ENCODE measurements around the gene CXCL6. TPM values are rescaled to one million over a fixed set of nuclear protein-coding genes. Genes with fewer than 3 reads are reported as not detected.

Gene CXCL6
- total RNA-seq, 3 donors from 2014 or later: 2.2 to 2.9 TPM; not detected in 1

GRCh38 chr4:73847526-73848182 is 11.2 kb downstream of the CXCL6 start:
- TF ChIP-seq POLR2AphosphoS5 (IDR thresholded peaks at IDR 0.05) (no peak), CTCF (IDR thresholded peaks at IDR 0.05) (no peak), POLR2A (IDR thresholded peaks at IDR 0.05) (no peak)
- Histone ChIP-seq H3K27me3 (no peaks in the 10 kb centered on the region), H3K36me3 (no peaks in the 10 kb centered on the region), H3K27ac (no peak overlapping the region), H3K9me3 (no peaks in the 10 kb centered on the region), H3K4me1 (no peaks in the 10 kb centered on the region), H3K4me3 (no peak overlapping the region)
- no peak for DNase-seq (ENCODE audit: low spot score in 2 of 2)
- intact Hi-C loops (cut with DNase I; ENCODE audit: low total_unique reads): no loop called here

- intact Hi-C loops (cut with DNase I; ENCODE audit: low total_unique reads): no loop called here
- no peak for DNase-seq (ENCODE audit: low spot score in 2 of 2)
- H3K9me3 ChIP-seq: no peaks in the 10 kb centered on the region
- no peaks in the 10 kb centered on the region for H3K36me3 ChIP-seq
- H3K27ac ChIP-seq: no peak overlapping the region
- TF ChIP-seq POLR2AphosphoS5 (IDR thresholded peaks at IDR 0.05) (no peak), CTCF (IDR thresholded peaks at IDR 0.05) (no peak), POLR2A (IDR thresholded peaks at IDR 0.05) (no peak)
- H3K4me3 ChIP-seq: no peak overlapping the region
- H3K27me3 ChIP-seq: no peaks in the 10 kb centered on the region
- no peaks in the 10 kb centered on the region for H3K4me1 ChIP-seq
These were observed 11.8 kb downstream of the CXCL6 start for GRCh38 chr4:73848183-73848777.

- H3K9me3 ChIP-seq: no peaks in the 10 kb centered on the region
- H3K4me3 ChIP-seq: no peak overlapping the region
- H3K36me3 ChIP-seq: no peaks in the 10 kb centered on the region
- H3K27ac ChIP-seq: no peak overlapping the region
- DNase-seq (ENCODE audit: low spot score in 2 of 2): no peak
- no peaks in the 10 kb centered on the region for H3K27me3 ChIP-seq
- no peaks in the 10 kb centered on the region for H3K4me1 ChIP-seq
- intact Hi-C loops (cut with DNase I; ENCODE audit: low total_unique reads): no loop called here
- no peak for TF ChIP-seq POLR2AphosphoS5 (IDR thresholded peaks at IDR 0.05)
- no peak for TF ChIP-seq CTCF (IDR thresholded peaks at IDR 0.05)
- TF ChIP-seq POLR2A (IDR thresholded peaks at IDR 0.05): no peak
These were observed 13.9 kb downstream of the CXCL6 start for GRCh38 chr4:73850261-73850970.

GRCh38 chr4:73851293-73851692 is 14.8 kb downstream of the CXCL6 start:
- no peaks in the 10 kb centered on the region for H3K27me3 ChIP-seq
- TF ChIP-seq POLR2AphosphoS5 (IDR thresholded peaks at IDR 0.05) (no peak), CTCF (IDR thresholded peaks at IDR 0.05) (no peak), POLR2A (IDR thresholded peaks at IDR 0.05) (no peak)
- no peak overlapping the region for H3K4me3 ChIP-seq
- intact Hi-C loops (cut with DNase I; ENCODE audit: low total_unique reads): no loop called here
- no peaks in the 10 kb centered on the region for H3K4me1 ChIP-seq
- no peak for DNase-seq (ENCODE audit: low spot score in 2 of 2)
- H3K27ac ChIP-seq: no peak overlapping the region
- no peaks in the 10 kb centered on the region for H3K9me3 ChIP-seq
- H3K36me3 ChIP-seq: no peaks in the 10 kb centered on the region

GRCh38 chr4:73852771-73853170 is 16.3 kb downstream of the CXCL6 start:
- DNase-seq (ENCODE audit: low spot score in 2 of 2): no peak
- Histone ChIP-seq H3K27ac (no peak overlapping the region), H3K9me3 (no peaks in the 10 kb centered on the region), H3K36me3 (no peaks in the 10 kb centered on the region), H3K4me1 (no peaks in the 10 kb centered on the region), H3K4me3 (peak overlapping the region in 1 of 3 donors; percentile 58), H3K27me3 (no peaks in the 10 kb centered on the region)
- intact Hi-C loops (cut with DNase I; ENCODE audit: low total_unique reads): no loop called here
- TF ChIP-seq CTCF (IDR thresholded peaks at IDR 0.05) (no peak), POLR2A (IDR thresholded peaks at IDR 0.05) (no peak), POLR2AphosphoS5 (IDR thresholded peaks at IDR 0.05) (no peak)

All from breast epithelium (tissue), 4 donors.